ENCODE measurements around the gene MEX3B. TPM values are rescaled to one million over a fixed set of nuclear protein-coding genes. Genes with fewer than 3 reads are reported as not detected.
A peak's percentile ranks its signal among the peaks of the same experiment; 100 is the strongest.

MEX3B gene
- total RNA-seq, result 1 to 10 TPM in 1 of 2 experiments, under 1 TPM in 1; 0.99 to 1.2 TPM

DNA sequence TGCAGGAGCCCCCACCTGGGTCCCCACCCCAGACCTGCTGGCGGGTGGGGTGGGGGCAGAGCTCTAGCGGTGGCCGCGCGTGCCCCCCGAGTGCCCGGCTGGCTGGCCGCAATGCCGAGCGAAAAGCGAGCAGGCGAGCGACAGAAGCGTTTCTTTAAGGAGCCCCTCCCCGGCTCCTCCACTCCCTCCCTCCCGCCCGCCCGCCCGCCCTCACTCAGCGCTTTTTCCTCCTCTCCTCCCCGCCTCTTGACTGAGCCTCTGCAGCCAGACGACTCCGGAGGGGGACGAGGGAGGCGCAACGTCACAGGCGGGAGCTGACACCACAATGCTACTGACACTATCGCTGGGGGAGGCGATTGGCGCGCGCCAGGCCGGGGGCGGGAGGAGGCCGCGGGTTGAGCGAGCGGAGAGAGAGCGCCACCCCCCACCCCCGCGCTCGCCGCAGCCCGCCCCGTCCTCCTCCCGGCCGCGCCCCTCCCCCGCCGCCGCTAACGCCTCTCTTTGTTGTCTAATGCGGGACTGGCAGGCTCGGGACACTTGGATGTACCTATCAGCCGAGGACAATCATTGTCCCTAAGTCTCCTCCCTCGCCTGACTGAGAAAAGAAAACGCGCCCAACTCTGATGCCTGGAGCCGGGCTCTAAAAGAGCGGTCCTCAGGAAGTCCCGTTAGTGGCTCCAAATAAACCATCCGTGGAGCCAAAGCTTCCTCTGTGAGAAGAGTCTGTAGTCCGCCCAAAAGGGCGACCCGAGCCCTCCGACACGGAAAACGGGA is at the start of gene MEX3B:
Gene MEX3B, minus strand, starts transcription at position 127 of the 774 bp plus-strand sequence. CDS start 313 bp downstream, outside the sequence.
- H3K4me3 Mint-ChIP-seq, result peak within 1 kb of the TSS; percentile 88
- peaks cover 16% of the 10 kb centered on the region for H3K4me1 Mint-ChIP-seq
- H3K27ac Mint-ChIP-seq, result peak within 1 kb of the TSS; percentile 87
- H3K9me3 Mint-ChIP-seq, result no peaks in the 10 kb centered on the region
- peaks cover 2% of the 10 kb centered on the region for H3K36me3 Mint-ChIP-seq (ENCODE audit: low read depth)
- peaks cover 37% of the 10 kb centered on the region for H3K27me3 Mint-ChIP-seq
- POLR2A ChIA-PET, result no interaction called here
- peak; percentile 94 for DNase-seq
- CTCF ChIA-PET, result interaction anchor here (0.6 to 1.3 kb wide), 4 partner anchors 17 to 151 kb away, joined by 3 to 5 read pairs (median 3); no protein-coding TSS in a partner anchor

DNA sequence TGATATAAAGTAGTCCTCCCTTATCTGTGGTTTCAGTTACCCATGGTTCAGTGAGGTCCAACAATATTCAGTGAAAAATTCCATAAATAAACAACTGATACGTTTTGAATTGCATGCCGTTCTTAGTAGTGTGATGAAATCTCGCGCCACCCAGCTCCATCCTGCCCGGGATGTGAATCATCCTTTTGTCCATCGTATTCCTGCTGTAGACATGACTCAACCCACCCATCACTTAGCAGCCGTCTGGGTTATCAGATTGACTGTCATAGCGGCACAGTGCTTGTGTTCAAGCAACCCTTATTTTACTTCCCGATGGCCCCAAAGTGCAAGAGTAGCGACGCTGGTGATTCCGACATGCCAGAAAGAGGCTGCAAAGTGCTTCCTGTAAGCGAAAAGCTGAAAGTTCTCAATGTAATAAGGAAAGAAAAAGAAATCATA is 48.0 kb upstream of the MEX3B start:
- Mint-ChIP-seq H3K4me3 (no peak overlapping the region), H3K27ac (no peak overlapping the region), H3K4me1 (no peaks in the 10 kb centered on the region), H3K9me3 (no peaks in the 10 kb centered on the region), H3K36me3 (ENCODE audit: low read depth) (no peaks in the 10 kb centered on the region), H3K27me3 (no peaks in the 10 kb centered on the region)
- CTCF ChIA-PET, result no interaction called here
- POLR2A ChIA-PET, result no interaction called here
- no peak for DNase-seq

DNA sequence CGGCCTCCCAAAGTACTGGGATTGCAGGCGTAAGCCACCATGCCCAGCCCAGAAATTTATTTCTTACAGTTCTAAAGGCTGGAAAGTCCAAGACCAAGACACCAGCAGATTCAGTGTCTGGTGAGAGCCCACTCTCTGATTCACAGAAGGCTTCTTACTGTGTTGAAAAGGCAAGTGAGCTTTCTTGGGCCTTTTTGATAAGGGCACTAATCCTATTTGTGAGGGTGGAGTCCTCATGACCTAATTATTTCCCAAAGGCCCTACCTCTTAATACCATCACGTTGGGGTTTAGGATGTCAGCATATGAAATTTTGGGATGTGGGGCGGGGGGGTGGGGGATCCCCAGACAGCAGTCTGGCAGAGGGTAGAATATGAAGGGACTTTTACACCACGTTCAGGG is 47.5 kb upstream of the MEX3B start:
- ChIA-PET POLR2A (no interaction called here), CTCF (no interaction called here)
- Mint-ChIP-seq H3K27me3 (no peaks in the 10 kb centered on the region), H3K27ac (no peak overlapping the region), H3K9me3 (no peaks in the 10 kb centered on the region), H3K4me3 (no peak overlapping the region), H3K4me1 (no peaks in the 10 kb centered on the region), H3K36me3 (ENCODE audit: low read depth) (no peaks in the 10 kb centered on the region)
- DNase-seq, result no peak

DNA sequence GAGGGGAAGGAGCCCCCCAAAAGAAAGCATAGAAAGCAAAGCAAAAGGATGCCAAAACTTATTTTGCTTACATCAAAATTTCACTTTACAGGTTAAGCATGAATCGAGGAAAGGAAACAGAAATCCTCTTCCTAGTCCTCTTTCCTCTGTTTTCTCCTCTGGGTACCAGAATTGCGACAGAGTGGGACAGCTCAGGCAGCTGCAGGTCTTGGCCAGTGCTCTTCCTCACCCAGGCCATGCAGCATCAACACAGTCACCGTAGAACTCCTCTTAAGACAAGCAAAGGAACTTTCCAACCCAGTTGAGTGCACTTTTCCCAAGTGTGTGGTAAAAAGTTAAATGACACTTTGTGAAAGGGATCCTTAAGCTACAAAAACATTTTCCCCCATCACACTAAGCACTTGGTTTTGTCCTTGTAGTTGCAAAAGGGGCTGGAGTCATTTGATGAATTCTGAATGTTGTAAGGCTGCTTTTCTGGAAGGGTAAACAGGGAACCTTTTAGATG is 45.9 kb upstream of the MEX3B start:
- no peak overlapping the region for H3K4me3 Mint-ChIP-seq
- no peaks in the 10 kb centered on the region for H3K36me3 Mint-ChIP-seq (ENCODE audit: low read depth)
- H3K9me3 Mint-ChIP-seq, result no peaks in the 10 kb centered on the region
- DNase-seq, result no peak
- no peak overlapping the region for H3K27ac Mint-ChIP-seq
- CTCF ChIA-PET, result interaction anchor here (1.2 kb wide), 1 partner anchor 17 kb away, joined by 3 read pairs; no protein-coding TSS in a partner anchor
- peaks cover 2% of the 10 kb centered on the region for H3K27me3 Mint-ChIP-seq
- H3K4me1 Mint-ChIP-seq, result no peaks in the 10 kb centered on the region
- POLR2A ChIA-PET, result no interaction called here

DNA sequence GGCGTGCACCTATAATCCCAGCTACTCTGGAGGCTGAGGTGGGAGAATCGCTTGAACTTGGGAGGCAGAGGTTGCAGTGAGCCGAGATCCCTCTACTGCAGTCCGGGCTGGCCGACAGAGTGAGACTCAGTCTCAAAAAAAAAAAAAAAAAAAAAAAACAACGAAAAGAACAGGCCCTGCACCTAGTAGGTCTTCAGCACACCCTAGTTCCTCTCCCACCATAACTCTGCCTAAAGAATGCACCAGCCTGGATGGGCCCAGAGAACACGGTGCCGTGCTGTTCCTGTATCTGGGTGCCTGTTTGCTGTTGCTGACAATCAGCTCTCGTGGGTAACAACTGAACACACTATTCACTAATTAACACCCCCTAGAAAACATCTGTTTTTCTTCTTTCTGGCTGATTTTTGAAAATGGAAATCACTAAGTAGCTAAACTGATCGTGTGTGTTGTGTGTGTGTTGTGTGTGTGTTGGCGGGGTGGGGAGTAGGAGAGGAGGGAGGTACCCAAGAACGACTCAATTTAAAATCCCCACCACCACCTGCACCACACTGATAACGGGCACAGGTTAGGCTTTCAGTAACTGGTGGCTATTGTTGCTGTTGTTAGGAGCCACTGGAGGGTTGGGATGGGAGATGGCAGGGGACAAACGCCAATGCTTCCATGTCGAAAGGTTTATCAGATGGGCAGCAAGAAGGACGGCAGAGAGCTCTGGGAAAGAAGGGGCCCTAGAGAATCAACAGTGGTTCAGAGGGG is 40.6 kb upstream of the MEX3B start:
- H3K36me3 Mint-ChIP-seq (ENCODE audit: low read depth), result no peaks in the 10 kb centered on the region
- ChIA-PET CTCF (no interaction called here), POLR2A (no interaction called here)
- no peak overlapping the region for H3K27ac Mint-ChIP-seq
- DNase-seq, result no peak
- H3K4me3 Mint-ChIP-seq, result no peak overlapping the region
- peaks cover 2% of the 10 kb centered on the region for H3K27me3 Mint-ChIP-seq
- no peaks in the 10 kb centered on the region for H3K4me1 Mint-ChIP-seq
- H3K9me3 Mint-ChIP-seq, result no peaks in the 10 kb centered on the region

DNA sequence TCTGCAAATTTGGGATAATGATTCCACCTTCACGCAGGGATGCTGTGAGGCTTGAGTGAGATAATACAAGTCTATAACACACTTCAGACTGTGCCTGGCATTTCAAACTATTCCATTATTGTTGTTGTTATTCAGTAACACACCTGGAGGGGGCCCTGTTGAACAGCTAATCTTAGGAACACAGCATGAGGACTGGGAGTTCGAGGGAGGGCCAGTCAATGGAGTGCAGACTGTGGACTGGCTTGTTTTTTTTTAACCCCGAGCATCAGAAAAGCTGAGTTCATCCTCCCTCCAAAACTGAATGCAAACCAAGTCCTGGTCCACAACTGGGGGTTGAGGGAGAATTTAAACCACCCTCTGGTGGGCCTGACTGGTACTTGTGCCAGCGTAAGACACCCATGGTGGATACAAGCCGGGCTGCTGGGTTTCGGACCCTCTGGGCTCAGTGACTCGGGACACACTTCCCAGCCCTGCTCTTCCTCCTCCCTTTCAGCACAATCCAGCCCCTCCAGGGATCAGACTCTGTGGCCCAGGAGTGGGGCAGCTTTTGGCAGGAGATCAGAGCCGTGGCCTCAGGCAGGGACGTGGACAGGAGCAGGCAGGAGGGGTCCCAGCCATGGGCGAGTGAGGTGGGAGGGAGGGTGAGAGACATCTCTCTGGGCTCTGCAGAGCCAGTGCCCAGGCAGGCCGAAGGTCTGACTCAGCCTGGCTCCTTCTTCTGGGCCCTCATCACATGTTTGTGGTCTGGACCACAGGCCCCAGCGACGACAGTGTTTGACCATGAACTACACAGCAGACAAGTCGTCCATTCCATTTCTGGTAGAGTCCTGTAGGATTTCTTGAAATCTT is 36.3 kb upstream of the MEX3B start:
- Mint-ChIP-seq H3K36me3 (ENCODE audit: low read depth) (no peaks in the 10 kb centered on the region), H3K4me3 (no peak overlapping the region), H3K27me3 (peaks cover 2% of the 10 kb centered on the region), H3K4me1 (no peaks in the 10 kb centered on the region), H3K9me3 (no peaks in the 10 kb centered on the region), H3K27ac (no peak overlapping the region)
- ChIA-PET CTCF (interaction anchor here (1.4 kb wide), 1 partner anchor 35 kb away, joined by 4 read pairs; no protein-coding TSS in a partner anchor), POLR2A (no interaction called here)
- no peak for DNase-seq

DNA sequence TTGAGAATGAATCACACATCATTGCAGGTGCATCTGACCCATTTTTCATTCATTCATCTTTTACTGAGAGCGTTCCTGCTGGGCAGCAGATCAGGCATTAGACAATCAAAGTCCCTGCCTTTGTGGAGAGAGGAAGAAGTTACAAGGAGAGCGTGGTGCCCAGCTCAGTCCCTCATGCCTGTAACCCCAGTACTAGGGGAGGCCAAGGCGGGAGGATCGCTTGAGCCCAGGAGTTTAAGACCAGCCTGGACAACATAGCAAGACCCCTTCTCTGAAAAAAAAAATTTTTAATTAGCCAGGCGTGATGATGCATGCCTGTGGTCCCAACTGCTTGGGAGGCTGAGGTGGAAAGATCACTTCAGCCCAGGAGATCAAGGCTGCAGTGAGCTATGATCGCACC is 35.0 kb upstream of the MEX3B start:
- ChIA-PET CTCF (no interaction called here), POLR2A (no interaction called here)
- no peaks in the 10 kb centered on the region for H3K36me3 Mint-ChIP-seq (ENCODE audit: low read depth)
- H3K27ac Mint-ChIP-seq, result no peak overlapping the region
- no peaks in the 10 kb centered on the region for H3K27me3 Mint-ChIP-seq
- no peak for DNase-seq
- no peak overlapping the region for H3K4me3 Mint-ChIP-seq
- no peaks in the 10 kb centered on the region for H3K4me1 Mint-ChIP-seq
- no peaks in the 10 kb centered on the region for H3K9me3 Mint-ChIP-seq

DNA sequence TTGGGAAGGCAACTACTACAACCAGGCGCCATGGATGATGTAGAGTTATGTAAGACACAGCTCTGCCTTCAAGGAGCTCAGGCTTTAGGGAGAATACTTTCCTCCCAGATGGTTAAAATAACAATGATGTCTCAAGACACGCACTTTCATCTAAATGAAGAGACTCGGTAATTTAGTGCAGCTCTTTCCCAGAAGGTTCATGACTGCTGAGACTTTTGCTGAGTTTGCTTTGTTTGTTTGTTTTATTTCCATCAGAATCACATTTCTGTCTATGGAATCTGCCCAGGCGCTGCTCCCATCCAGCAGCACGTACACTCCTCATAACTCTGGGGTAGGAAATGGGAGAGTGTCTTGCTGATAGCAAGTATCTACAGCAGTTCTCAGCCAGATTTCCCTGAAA is 33.9 kb upstream of the MEX3B start:
- DNase-seq, result no peak
- no peaks in the 10 kb centered on the region for H3K36me3 Mint-ChIP-seq (ENCODE audit: low read depth)
- H3K4me3 Mint-ChIP-seq, result no peak overlapping the region
- ChIA-PET POLR2A (no interaction called here), CTCF (interaction anchor here (1.5 kb wide), 1 partner anchor 10 kb away, joined by 5 read pairs; no protein-coding TSS in a partner anchor)
- H3K9me3 Mint-ChIP-seq, result no peaks in the 10 kb centered on the region
- H3K4me1 Mint-ChIP-seq, result no peaks in the 10 kb centered on the region
- no peak overlapping the region for H3K27ac Mint-ChIP-seq
- H3K27me3 Mint-ChIP-seq, result no peaks in the 10 kb centered on the region

DNA sequence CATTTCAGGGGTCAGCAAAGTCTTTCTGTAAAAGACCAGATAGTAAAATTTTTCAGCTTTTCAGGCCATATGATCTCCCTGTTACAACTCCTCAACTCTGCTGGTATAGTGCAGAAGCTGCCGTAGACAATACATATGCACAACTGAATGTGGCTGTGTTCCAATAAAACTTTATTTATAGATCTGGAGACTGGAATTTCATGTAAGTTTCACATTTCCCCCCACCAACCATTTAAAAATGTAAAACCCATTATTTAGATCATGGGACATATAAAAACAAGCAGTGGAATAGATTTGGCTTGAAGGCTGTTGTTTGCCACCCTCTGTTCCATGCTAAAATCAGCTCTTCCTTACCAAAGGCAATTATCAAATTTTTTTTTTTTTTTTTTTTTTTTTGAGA is 28.8 kb upstream of the MEX3B start:
- ChIA-PET CTCF (interaction anchor here (0.6 to 1.2 kb wide), 2 partner anchors 12 to 47 kb away, joined by 3 read pairs; no protein-coding TSS in a partner anchor), POLR2A (no interaction called here)
- no peak overlapping the region for H3K4me3 Mint-ChIP-seq
- no peak for DNase-seq
- H3K9me3 Mint-ChIP-seq, result no peaks in the 10 kb centered on the region
- H3K27me3 Mint-ChIP-seq, result peaks cover 7% of the 10 kb centered on the region
- H3K36me3 Mint-ChIP-seq (ENCODE audit: low read depth), result no peaks in the 10 kb centered on the region
- H3K27ac Mint-ChIP-seq, result no peak overlapping the region
- no peaks in the 10 kb centered on the region for H3K4me1 Mint-ChIP-seq

DNA sequence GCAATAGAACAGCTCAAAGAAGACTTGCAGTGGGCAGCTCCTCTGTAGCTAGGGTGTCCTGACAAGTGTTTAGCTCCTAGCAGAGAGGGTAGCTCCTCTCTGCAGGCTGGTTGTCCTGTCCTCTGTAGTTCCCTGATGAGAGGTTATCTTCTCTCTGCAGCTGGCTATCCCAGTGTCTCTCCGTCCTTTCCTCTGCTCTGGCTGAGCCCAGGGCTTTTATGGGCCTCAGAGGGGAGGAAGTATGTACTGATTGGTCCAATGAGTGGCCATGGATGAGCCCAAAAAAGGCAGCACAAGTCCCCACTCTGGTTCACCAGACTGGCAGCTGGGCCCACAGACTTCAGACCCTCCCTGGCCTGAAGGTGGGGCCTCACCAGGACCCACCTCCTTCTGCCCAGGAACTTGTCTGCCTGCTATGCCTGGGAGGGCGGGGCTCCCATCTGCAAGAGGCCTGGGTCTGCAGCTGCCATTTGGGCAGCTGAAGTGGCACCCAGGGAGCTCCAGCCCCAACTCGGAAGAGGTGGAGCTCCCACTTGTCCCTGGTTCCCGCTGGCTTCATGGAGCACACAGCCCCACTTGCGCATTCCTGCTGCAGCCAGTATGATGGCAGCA is 27.2 kb upstream of the MEX3B start:
- H3K4me3 Mint-ChIP-seq, result no peak overlapping the region
- H3K4me1 Mint-ChIP-seq, result no peaks in the 10 kb centered on the region
- CTCF ChIA-PET, result interaction anchor here (1.1 to 1.2 kb wide), 2 partner anchors 11 to 23 kb away, joined by 3 read pairs; no protein-coding TSS in a partner anchor
- no peaks in the 10 kb centered on the region for H3K9me3 Mint-ChIP-seq
- H3K27ac Mint-ChIP-seq, result no peak overlapping the region
- DNase-seq, result no peak
- H3K27me3 Mint-ChIP-seq, result peaks cover 7% of the 10 kb centered on the region
- H3K36me3 Mint-ChIP-seq (ENCODE audit: low read depth), result no peaks in the 10 kb centered on the region
- POLR2A ChIA-PET, result no interaction called here

DNA sequence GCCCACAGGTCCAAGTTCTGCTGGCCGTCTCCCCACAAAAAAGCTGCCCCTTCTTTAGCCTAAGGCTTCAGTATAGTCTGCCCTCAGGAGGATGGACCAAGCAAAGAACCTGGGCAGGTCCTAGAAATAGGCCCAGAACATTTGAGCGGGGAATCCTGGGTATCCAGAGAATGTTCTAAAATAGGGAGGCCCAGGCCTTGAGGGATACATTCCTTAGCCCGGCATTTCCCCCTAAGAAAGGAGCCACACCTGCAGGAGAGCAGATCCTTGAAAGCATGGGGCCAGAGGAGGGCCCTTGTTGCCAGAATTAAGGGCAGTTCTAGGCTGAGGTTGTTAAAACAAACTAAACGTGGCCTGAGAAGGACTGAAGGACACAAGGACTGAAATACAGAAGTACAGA is 20.6 kb upstream of the MEX3B start:
- POLR2A ChIA-PET, result no interaction called here
- CTCF ChIA-PET, result no interaction called here
- no peaks in the 10 kb centered on the region for H3K36me3 Mint-ChIP-seq (ENCODE audit: low read depth)

DNA sequence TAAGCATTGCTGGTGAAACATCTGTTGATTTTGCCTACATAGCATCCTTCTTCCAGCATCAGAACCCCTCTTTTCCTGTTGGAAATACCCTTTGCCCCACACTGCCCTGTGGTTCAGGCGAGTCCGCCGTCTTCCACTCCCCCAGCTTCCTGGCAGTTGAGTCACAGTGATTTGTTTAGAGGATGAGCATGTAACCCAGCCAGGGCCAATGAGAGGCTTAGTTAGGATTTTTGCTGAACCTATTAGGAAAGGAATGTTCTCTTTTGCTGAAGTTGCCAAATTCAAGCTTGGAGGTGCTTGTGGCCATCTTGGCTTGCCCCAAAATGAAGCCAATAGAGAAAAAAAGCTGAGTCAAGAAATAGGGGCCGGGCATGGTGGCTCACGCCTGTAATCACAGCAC is 19.0 kb upstream of the MEX3B start:
- peaks cover 17% of the 10 kb centered on the region for H3K27me3 Mint-ChIP-seq
- H3K4me3 Mint-ChIP-seq, result no peak overlapping the region
- H3K4me1 Mint-ChIP-seq, result no peaks in the 10 kb centered on the region
- no peak for DNase-seq
- no peaks in the 10 kb centered on the region for H3K36me3 Mint-ChIP-seq (ENCODE audit: low read depth)
- ChIA-PET CTCF (interaction anchor here (1.3 kb wide), 1 partner anchor 15 kb away, joined by 4 read pairs; no protein-coding TSS in a partner anchor), POLR2A (no interaction called here)
- H3K27ac Mint-ChIP-seq, result no peak overlapping the region
- H3K9me3 Mint-ChIP-seq, result no peaks in the 10 kb centered on the region

More for the DNA sequence above, 20.6 kb upstream of the MEX3B start:
- Mint-ChIP-seq H3K27me3 (peaks cover 24% of the 10 kb centered on the region), H3K27ac (no peak overlapping the region), H3K4me3 (no peak overlapping the region), H3K9me3 (no peaks in the 10 kb centered on the region), H3K4me1 (no peaks in the 10 kb centered on the region)
- no peak for DNase-seq

All from activated CD4-positive, alpha-beta T cell treated with anti-CD3 and anti-CD28 coated beads, Interleukin-2, amount 10 ng/mL, durations not matched to agents 7 days and 5 days (primary cell).